IPS DF 6.9 (cell line): ENCODE data around the gene TIMM8B.
A peak's percentile ranks its signal among the peaks of the same experiment; 100 is the strongest.
"Not testable (repeated sequence)": the region's sequence is repeated elsewhere in the genome, so short reads cannot be mapped to it uniquely, and the experiment has no call there.

Source experiments
- DNase-seq: peaks from one replicate; pipeline ENCODE4 v3.0.0-alpha.2; 2013; ENCODE audit warnings: low read depth, low spot score
- H3K27ac ChIP-seq: one replicate; pipeline ENCODE4 v1.5.1; 2013; ENCODE audit warnings: low read length, control low read depth
- H3K27me3 ChIP-seq: 2 replicates; pipeline ENCODE4 v1.6.1; 2013; ENCODE audit warnings: mild to moderate bottlenecking, low read length; ENCODE audit not compliant: control insufficient read depth, insufficient read depth
- H3K36me3 ChIP-seq: 2 replicates; pipeline ENCODE4 v1.6.1; 2013; ENCODE audit warnings: low read length; ENCODE audit not compliant: control insufficient read depth, insufficient read depth
- H3K4me1 ChIP-seq: 2 replicates; pipeline ENCODE4 v1.6.1; 2013; ENCODE audit warnings: low read length; ENCODE audit not compliant: control insufficient read depth, insufficient read depth
- H3K4me3 ChIP-seq: 2 replicates; pipeline ENCODE4 v1.5.1; 2013; ENCODE audit warnings: mild to moderate bottlenecking, low read length
- H3K9me3 ChIP-seq: 2 replicates; pipeline ENCODE4 v1.6.1; 2013; ENCODE audit warnings: low read length, inconsistent platforms; ENCODE audit not compliant: control insufficient read depth, insufficient read depth
- WGBS: extraction: QIAGEN DNeasy Blood & Tissue Kit; methylation state at CpG from one replicate; pipeline ENCODE4 v1.1.7; 2013; ENCODE audit warnings: mixed read lengths, missing lambda C conversion rate; ENCODE audit not compliant: insufficient read length, insufficient coverage; 5-methylcytosine and 5-hydroxymethylcytosine counted together

Gene TIMM8B

DNA sequence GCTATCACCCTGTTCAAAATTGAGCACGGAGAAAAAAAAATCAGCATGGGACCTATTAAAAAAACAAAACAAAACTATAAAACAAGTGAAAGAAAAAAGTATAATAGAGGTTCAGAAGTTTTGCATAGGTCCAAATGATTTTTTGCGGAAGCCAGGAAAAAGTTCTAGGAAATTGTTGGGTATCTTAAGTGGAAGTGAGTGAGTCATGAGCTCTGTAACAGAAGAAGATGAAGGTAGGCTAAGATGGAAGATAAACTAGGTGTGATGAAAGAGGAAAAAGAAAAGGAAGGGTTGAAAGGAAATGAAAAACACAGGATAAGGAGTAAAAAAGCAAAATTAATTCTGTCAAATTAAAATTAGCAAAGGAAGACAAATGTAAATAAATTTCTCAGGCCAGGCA is 27.9 kb upstream of the TIMM8B start:
- Histone ChIP-seq H3K4me3 (no peak overlapping the region), H3K36me3 (no peaks in the 10 kb centered on the region), H3K4me1 (no peaks in the 10 kb centered on the region), H3K9me3 (no peaks in the 10 kb centered on the region), H3K27ac (no peak overlapping the region), H3K27me3 (no peaks in the 10 kb centered on the region)
- no CpG with 5 or more reads among the region's 2 CpGs for WGBS
- DNase-seq, result no peak

DNA sequence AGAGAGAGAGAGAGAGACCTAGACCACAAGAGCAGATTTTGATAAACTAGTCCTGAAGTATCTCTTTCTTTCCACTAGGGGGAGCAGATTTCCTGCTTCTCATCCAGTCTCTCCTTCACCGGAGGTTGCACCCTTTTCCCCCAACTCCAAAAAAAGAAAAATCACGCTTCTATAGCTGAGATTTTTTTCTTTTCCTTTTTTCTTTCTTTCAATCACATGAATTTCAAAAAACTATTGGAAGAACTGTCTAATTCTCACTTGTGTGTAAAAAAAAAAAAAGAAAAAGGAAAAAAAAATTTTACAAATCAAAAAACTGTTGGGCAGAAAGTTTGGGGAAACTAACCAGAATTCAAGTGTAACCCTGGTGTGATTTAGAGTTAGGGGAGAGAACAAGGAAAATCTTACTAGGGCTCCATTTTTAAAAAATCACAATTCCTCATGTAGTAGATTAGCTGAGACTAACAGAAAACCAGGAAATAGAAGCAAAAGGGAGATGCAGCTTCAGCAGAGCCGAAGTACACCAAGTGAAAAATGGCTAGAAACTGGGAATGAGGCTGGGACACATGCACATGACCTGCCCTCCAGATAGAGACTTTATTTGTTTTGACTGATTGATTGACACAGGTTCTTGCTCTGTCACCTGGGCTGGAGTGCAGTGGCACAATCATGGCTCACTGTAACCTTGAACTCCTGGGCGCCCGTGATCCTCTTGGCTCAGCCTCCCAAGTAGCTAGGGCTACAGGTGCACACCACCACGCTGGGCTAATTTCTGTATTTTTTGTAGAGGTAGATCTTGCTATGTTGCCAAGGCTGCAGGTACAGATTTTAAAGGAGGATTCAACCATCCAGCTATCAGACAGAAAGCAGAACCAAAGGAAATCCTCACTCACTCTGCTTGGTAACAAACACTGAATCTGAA is 27.2 kb upstream of the TIMM8B start:
- no peaks in the 10 kb centered on the region for H3K9me3 ChIP-seq
- H3K4me3 ChIP-seq, result no peak overlapping the region
- H3K27me3 ChIP-seq, result no peaks in the 10 kb centered on the region
- H3K4me1 ChIP-seq, result no peaks in the 10 kb centered on the region
- no peak overlapping the region for H3K27ac ChIP-seq
- WGBS, result no CpG with 5 or more reads among the region's 6 CpGs
- peak; percentile 11 for DNase-seq
- no peaks in the 10 kb centered on the region for H3K36me3 ChIP-seq

DNA sequence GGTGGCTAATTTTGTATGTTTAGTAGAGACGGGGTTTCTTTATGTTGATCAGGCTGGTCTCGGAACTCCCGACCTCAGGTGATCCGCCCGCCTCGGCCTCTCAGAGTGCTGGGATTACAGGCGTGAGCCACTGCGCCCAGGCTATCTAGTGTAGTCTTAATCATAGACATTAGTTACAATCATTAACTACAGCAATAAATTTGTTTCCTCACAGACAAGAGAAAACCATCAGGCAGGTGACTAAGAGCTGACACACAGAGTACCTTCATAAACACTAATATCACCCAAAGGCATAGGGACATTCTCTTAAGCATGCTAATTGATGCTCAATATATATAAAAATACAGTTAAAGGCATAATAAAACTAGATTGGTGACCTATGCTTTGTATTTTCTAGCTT is 19.5 kb upstream of the TIMM8B start:
- DNase-seq, result no peak
- no peaks in the 10 kb centered on the region for H3K4me1 ChIP-seq
- no CpG with 5 or more reads among the region's 8 CpGs for WGBS
- no peak overlapping the region for H3K27ac ChIP-seq
- no peaks in the 10 kb centered on the region for H3K9me3 ChIP-seq
- no peaks in the 10 kb centered on the region for H3K36me3 ChIP-seq
- no peak overlapping the region for H3K4me3 ChIP-seq
- H3K27me3 ChIP-seq, result no peaks in the 10 kb centered on the region

DNA sequence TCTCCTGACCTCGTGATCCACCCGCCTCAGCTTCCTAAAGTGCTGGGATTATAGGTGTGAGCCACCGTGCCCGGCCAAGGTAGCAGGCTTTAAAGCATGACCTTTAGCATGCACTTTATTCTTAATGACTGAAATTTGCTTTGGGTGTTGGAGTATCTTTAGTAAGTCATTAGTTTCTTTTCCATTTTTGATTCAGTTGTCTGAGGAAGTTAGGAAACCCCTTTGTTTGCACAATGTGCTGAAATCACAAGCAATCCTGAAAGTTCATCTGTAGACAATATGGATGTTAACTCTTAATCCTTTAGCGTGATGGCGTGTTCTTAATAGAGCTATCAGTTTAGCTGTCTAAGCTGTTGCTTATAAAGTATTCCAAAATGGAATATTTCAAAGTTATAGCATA is 16.9 kb upstream of the TIMM8B start:
- H3K27me3 ChIP-seq, result no peaks in the 10 kb centered on the region
- no peak overlapping the region for H3K4me3 ChIP-seq
- H3K4me1 ChIP-seq, result no peaks in the 10 kb centered on the region
- no peaks in the 10 kb centered on the region for H3K9me3 ChIP-seq
- no CpG with 5 or more reads among the region's 6 CpGs for WGBS
- no peak overlapping the region for H3K27ac ChIP-seq
- no peak for DNase-seq
- H3K36me3 ChIP-seq, result no peaks in the 10 kb centered on the region

DNA sequence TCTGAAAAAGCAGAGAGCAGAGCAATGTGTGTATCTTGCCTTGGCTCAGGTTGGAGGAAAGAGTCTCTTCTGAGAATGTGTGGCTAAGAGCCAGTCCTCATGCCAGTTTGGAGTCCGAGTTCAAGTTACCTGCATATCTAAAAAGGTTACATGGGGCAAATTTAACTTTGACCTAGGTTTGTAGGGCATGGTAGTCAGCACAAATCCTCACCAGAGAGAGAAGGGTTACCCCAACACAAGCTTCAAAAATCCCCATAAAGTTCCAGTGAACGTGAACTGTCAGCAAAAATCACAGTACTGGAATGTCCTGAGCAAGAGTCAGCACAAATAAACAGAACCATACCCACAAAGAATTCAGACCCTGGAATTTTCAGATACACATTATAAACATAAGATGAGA is 13.9 kb upstream of the TIMM8B start:
- Histone ChIP-seq H3K4me3 (no peak overlapping the region), H3K4me1 (no peaks in the 10 kb centered on the region), H3K9me3 (no peaks in the 10 kb centered on the region), H3K36me3 (peaks cover 4% of the 10 kb centered on the region; the same call in 1 of the 2 replicates), H3K27me3 (no peaks in the 10 kb centered on the region), H3K27ac (no peak overlapping the region)
- WGBS, result no CpG with 5 or more reads among the region's 2 CpGs
- DNase-seq, result no peak

DNA sequence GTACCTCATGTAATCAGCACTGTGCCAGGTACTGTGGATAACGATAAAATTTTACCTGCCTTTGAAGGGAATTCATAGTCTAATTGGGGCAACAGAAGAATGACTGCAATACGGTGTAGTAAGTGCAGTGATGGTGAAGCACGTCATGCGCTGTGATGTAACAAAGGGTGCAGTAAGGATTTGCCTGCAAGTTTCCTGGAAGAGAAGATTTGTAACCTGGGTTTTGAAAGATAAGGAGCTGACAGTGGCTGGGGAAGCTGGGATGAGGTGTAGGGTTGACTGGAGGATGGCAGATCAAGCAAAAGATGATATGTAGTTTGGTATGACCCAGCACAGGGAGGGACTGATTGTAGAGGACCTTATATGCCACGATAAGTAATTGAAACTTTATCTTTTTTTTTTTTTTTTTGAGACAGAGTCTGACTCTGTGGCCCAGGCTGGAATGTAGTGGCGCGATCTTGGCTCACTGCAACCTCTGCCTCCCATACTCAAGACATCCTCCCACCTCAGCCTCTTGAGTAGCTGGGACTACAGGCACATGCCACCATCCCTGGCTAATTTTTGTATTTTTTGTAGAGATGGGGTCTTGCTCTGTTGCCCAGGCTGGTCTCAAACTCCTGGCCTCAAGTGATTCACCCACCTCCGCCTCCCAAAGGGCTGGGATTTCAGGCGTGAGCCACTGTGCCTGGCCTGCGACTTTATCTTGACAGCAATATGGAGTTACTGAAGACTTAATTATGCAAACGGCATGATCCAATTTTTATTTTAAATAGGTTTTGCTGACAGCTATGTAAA is 11.4 kb upstream of the TIMM8B start:
- no peak overlapping the region for H3K4me3 ChIP-seq
- no peaks in the 10 kb centered on the region for H3K9me3 ChIP-seq
- H3K27me3 ChIP-seq, result no peaks in the 10 kb centered on the region
- H3K4me1 ChIP-seq, result no peaks in the 10 kb centered on the region
- WGBS, result no CpG with 5 or more reads among the region's 11 CpGs
- peaks cover 4% of the 10 kb centered on the region; the same call in 1 of the 2 replicates for H3K36me3 ChIP-seq
- no peak for DNase-seq
- no peak overlapping the region for H3K27ac ChIP-seq

DNA sequence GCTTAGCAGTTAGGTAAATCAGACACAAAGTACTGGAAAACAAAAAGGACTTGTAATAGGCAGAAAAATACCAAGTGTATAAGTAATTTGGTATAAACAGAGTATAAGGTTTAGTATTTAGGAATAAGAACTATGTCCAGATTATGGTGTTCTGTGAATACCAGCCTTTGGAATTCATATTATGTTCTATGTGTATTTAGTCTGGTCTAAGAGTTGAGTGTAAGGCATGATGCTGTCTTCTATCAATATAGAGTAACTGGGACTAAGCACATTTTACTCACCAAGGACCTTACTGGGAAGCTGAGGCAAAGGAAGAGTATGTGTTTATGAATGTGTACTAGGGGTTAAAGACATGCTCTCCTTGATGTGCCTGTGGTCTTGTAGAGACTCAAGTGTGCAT is 9.6 kb upstream of the TIMM8B start:
- no peak overlapping the region for H3K4me3 ChIP-seq
- H3K27ac ChIP-seq, result no peak overlapping the region
- no peaks in the 10 kb centered on the region for H3K27me3 ChIP-seq
- H3K36me3 ChIP-seq, result peaks cover 4% of the 10 kb centered on the region; the same call in 1 of the 2 replicates
- H3K9me3 ChIP-seq, result no peaks in the 10 kb centered on the region
- DNase-seq, result no peak
- H3K4me1 ChIP-seq, result no peaks in the 10 kb centered on the region

DNA sequence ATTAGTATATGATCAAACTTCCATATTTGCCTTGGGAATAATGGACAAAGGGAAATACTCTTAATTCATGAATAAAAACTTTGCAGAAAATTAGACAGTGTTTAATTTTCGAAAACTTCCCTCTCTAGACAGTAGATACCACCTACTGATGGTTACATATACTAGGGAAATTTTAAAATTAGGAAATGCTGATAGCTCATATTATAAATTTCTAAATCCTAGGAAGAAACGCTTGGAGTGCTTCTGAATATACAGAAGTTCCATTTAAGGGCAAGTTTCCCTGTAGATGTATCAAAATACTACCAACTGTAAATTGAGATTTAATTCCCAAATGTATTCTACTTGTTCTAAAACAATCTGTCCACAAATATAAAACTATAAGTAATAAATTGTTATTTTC is 8.7 kb upstream of the TIMM8B start:
- H3K4me3 ChIP-seq, H3K27me3 ChIP-seq, DNase-seq, H3K9me3 ChIP-seq, H3K27ac ChIP-seq, H3K36me3 ChIP-seq, H3K4me1 ChIP-seq: not testable (repeated sequence)
- WGBS, result no CpG with 5 or more reads among the region's 2 CpGs

DNA sequence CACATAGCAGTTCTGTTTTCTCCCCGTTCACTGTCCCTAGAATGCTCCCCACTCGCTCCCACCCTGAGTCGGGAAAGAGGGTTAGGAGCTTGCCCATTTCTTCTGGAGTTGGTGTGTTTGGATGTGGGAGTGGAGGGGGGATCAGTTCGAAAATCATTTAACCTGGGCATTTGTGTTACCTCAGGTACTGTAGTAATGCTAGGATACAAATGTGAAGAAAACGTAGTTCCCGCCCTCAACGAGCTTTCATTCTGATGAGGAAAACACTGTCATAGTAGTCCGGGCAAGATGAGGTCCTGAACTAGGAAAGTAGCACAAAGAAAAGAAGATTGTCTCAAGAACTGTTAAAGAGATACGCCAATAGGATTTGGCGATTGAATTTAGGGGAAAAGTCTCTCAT is 656 bp upstream of the TIMM8B start:
- no peaks in the 10 kb centered on the region for H3K4me1 ChIP-seq
- H3K27me3 ChIP-seq, result no peaks in the 10 kb centered on the region
- H3K27ac ChIP-seq, result no peak overlapping the region
- H3K36me3 ChIP-seq, result peaks cover 14% of the 10 kb centered on the region; the same call in 1 of the 2 replicates
- H3K4me3 ChIP-seq, result peak overlapping the region; percentile 81
- no peak for DNase-seq
- no CpG with 5 or more reads among the region's 10 CpGs for WGBS
- no peaks in the 10 kb centered on the region for H3K9me3 ChIP-seq

DNA sequence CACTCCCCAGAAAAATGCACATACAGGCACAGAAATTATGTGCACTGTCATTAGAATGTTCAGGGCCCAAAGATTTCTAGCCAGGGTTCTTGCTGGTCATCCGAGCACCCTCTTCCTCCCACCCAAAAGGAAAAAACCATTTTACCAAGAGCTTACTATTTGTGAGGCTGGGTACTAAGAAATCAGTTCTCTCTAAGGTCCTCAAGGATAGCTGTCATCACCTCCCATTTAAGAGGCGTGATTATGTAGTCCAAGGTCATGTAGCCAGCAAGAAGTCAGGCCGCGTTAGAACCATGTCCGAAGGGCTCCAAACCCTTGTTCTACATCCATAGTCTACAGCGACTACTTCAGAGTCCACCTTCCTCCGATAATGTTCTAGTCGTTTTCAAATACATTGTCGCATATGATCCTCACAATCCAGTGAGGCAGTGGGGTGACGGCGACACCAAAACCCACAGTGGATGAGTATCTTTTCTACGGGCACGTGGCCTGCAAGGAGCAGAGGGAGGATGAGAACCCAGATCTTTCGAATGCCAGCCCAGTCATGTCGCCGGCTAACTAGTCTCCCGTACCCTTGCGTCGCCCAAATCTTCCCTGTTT is 634 bp downstream of the TIMM8B start:
- peaks cover 14% of the 10 kb centered on the region; the same call in 1 of the 2 replicates for H3K36me3 ChIP-seq
- no peaks in the 10 kb centered on the region for H3K9me3 ChIP-seq
- H3K4me3 ChIP-seq, result peak overlapping the region; percentile 81
- H3K27me3 ChIP-seq, result no peaks in the 10 kb centered on the region
- DNase-seq, result no peak
- WGBS, result no CpG with 5 or more reads among the region's 19 CpGs
- H3K27ac ChIP-seq, result no peak overlapping the region
- H3K4me1 ChIP-seq, result no peaks in the 10 kb centered on the region
